GM04504 (cell line): ENCODE data around the gene REXO5.
"Not testable (repeated sequence)": the region's sequence is repeated elsewhere in the genome, so short reads cannot be mapped to it uniquely, and the experiment has no call there.

Experiments used
- DNase-seq: peaks from one replicate; pipeline ENCODE4 v3.0.0-alpha.2; 2012; ENCODE audit warnings: low read depth

REXO5 gene

GRCh38 chr16:20801278-20801677 is 5.0 kb upstream of the REXO5 start:
- DNase-seq, result no peak

GRCh38 chr16:20803192-20803560 is 3.2 kb upstream of the REXO5 start:
- no peak for DNase-seq

GRCh38 chr16:20803561-20804214 is 2.6 kb upstream of the REXO5 start:
- DNase-seq, result no peak

GRCh38 chr16:20805684-20806167 is 601 bp upstream of the REXO5 start:
- not testable (repeated sequence) for DNase-seq

GRCh38 chr16:20807862-20808261 is 1.5 kb downstream of the REXO5 start:
- no peak for DNase-seq

GRCh38 chr16:20811889-20812439 is 5.6 kb downstream of the REXO5 start:
- no peak for DNase-seq

GRCh38 chr16:20812510-20812909 is 6.2 kb downstream of the REXO5 start:
- no peak for DNase-seq

- DNase-seq, result no peak
Measured at GRCh38 chr16:20814784-20815183, 8.5 kb downstream of the REXO5 start.

- no peak for DNase-seq
Measured at GRCh38 chr16:20818929-20819585, 12.7 kb downstream of the REXO5 start.

GRCh38 chr16:20821682-20822081 is 15.4 kb downstream of the REXO5 start:
- DNase-seq, result no peak

- no peak for DNase-seq
Measured at GRCh38 chr16:20822521-20823325, 16.4 kb downstream of the REXO5 start.

- DNase-seq, result no peak
Measured at GRCh38 chr16:20826039-20826566, 19.8 kb downstream of the REXO5 start.

- no peak for DNase-seq
Measured at GRCh38 chr16:20829536-20829935, 23.2 kb downstream of the REXO5 start.

- DNase-seq, result no peak
Measured at GRCh38 chr16:20830372-20830771, 24.0 kb downstream of the REXO5 start.

- DNase-seq, result no peak
Measured at GRCh38 chr16:20833086-20833485, 26.8 kb downstream of the REXO5 start.

GRCh38 chr16:20838240-20838639 is 31.9 kb downstream of the REXO5 start:
- DNase-seq, result no peak

GRCh38 chr16:20839504-20839903 is 33.2 kb downstream of the REXO5 start:
- no peak for DNase-seq

- DNase-seq, result no peak
Measured at GRCh38 chr16:20844054-20844453, 37.7 kb downstream of the REXO5 start.

- DNase-seq, result no peak
Measured at GRCh38 chr16:20844588-20844987, 38.3 kb downstream of the REXO5 start.

GRCh38 chr16:20846030-20846429 is 39.7 kb downstream of the REXO5 start:
- no peak for DNase-seq

GRCh38 chr16:20846551-20846950 is 40.2 kb downstream of the REXO5 start:
- DNase-seq, result no peak

GRCh38 chr16:20847550-20847949 is 41.2 kb downstream of the REXO5 start:
- no peak for DNase-seq
